Measurements from ENCODE around the gene MYO3B. TPM values are rescaled to one million over a fixed set of nuclear protein-coding genes. Genes with fewer than 3 reads are reported as not detected.

Gene MYO3B
- total RNA-seq, 1 experiment from 2014 or later = 0.09 TPM

DNA sequence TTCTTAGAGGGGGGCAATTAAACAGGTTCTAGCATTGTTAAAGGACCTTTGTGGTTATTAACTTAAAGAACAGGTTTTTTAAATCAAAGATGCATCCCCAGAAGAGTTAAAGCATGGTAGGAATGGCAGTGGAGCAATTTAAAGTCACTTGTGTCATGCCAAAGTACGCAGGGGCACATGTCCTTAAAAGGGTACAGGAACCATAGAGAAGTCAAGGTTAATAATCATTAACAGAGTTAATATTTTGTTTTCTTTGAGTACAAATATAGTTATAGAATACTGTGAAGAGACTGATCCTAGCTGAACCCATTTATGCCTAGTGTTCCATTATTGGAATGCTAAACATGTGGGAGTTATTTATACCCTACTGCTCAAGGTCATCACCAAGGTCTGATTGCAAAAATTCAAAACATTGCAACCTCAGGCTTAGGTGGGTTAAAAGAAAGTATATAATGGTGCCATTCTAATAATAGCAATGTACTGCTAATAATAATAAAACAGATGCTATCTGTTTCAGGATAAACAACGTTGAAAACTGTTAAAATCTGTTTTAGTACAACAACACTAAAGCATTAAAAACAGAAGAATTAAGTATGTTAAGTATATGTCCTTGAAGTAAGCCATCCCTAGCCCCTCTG is 216.0 kb downstream of the MYO3B start:
- Mint-ChIP-seq H3K27me3 (ENCODE audit: insufficient read depth, unreplicated experiment) (no peaks in the 10 kb centered on the region), H3K4me1 (ENCODE audit: low read depth, unreplicated experiment) (no peaks in the 10 kb centered on the region), H3K9me3 (ENCODE audit: unreplicated experiment) (no peaks in the 10 kb centered on the region), H3K4me3 (ENCODE audit: unreplicated experiment) (no peak overlapping the region), H3K27ac (ENCODE audit: unreplicated experiment) (no peak overlapping the region), H3K36me3 (ENCODE audit: insufficient read depth, unreplicated experiment) (no peaks in the 10 kb centered on the region)
- no peak for DNase-seq
- H3K36me3 ChIP-seq (ENCODE audit: control insufficient read depth, insufficient read depth, low read length) = no peaks in the 10 kb centered on the region
- no TSS peak for BruUV-seq (replicated peaks)
- TF ChIP-seq, protein P1, sequence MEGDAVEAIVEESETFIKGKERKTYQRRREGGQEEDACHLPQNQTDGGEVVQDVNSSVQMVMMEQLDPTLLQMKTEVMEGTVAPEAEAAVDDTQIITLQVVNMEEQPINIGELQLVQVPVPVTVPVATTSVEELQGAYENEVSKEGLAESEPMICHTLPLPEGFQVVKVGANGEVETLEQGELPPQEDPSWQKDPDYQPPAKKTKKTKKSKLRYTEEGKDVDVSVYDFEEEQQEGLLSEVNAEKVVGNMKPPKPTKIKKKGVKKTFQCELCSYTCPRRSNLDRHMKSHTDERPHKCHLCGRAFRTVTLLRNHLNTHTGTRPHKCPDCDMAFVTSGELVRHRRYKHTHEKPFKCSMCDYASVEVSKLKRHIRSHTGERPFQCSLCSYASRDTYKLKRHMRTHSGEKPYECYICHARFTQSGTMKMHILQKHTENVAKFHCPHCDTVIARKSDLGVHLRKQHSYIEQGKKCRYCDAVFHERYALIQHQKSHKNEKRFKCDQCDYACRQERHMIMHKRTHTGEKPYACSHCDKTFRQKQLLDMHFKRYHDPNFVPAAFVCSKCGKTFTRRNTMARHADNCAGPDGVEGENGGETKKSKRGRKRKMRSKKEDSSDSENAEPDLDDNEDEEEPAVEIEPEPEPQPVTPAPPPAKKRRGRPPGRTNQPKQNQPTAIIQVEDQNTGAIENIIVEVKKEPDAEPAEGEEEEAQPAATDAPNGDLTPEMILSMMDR (IDR thresholded peaks at IDR 0.05; ENCODE audit: insufficient read depth in 1 of 2, low read depth in 1 of 2, low read length in 1 of 2, severe bottlenecking in 1 of 2, unreplicated experiment in 1 of 2) = no peak
- CTCF ChIA-PET = no interaction called here
- no peaks in the 10 kb centered on the region for H3K27me3 ChIP-seq (replicated peaks; ENCODE audit: control insufficient read depth, insufficient read depth, low read length)
- intact Hi-C loops (cut with micrococcal nuclease; ENCODE audit: unreplicated experiment) = no loop called here
- no peaks in the 10 kb centered on the region for H3K9me3 ChIP-seq
- POLR2A ChIA-PET = no interaction called here
- H3K4me3 ChIP-seq (ENCODE audit: low read depth, low read length) = no peak overlapping the region
- peaks cover 5% of the 10 kb centered on the region; the same call in 1 of the 2 replicates for H3K4me1 ChIP-seq

DNA sequence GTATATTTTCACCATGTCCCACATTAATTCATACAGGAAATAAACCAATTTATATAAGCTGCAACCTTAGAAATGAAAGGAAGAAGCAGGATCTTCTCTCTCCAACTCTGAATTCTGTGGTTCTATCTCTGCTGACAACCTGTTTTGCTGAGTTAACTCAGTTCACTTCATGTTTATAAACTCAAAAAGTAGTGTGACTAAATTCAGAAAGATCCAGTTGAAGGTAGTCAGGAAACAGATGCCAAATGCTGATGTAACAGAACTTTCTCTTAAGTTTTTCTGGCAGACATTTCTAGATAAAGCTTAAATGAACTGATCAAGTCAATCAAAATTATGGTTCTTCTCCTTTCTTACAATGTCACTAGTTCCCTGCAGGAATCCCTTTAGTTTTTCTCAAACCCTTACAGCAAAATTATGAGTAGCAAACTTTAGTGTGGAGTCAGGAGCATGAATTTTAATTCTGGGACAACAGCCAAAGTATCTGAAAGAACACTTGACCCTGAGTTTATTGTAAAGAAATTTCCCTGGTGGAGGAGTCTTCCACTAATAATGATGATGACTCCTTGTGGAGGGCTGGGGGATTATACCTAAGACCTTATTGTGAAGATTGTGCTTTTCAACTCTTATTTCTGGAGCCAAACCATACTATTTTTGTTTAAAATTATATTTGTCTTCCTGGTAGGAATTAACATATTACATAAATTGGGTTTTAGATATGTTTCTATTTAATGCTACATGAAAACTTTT is 216.9 kb downstream of the MYO3B start:
- Mint-ChIP-seq H3K9me3 (ENCODE audit: unreplicated experiment) (no peaks in the 10 kb centered on the region), H3K4me1 (ENCODE audit: low read depth, unreplicated experiment) (peaks cover 5% of the 10 kb centered on the region), H3K36me3 (ENCODE audit: insufficient read depth, unreplicated experiment) (no peaks in the 10 kb centered on the region), H3K27ac (ENCODE audit: unreplicated experiment) (no peak overlapping the region), H3K4me3 (ENCODE audit: unreplicated experiment) (no peak overlapping the region), H3K27me3 (ENCODE audit: insufficient read depth, unreplicated experiment) (no peaks in the 10 kb centered on the region)
- intact Hi-C loops (cut with micrococcal nuclease; ENCODE audit: unreplicated experiment) = no loop called here
- Histone ChIP-seq H3K9me3 (no peaks in the 10 kb centered on the region), H3K36me3 (ENCODE audit: control insufficient read depth, insufficient read depth, low read length) (no peaks in the 10 kb centered on the region), H3K4me3 (ENCODE audit: low read depth, low read length) (no peak overlapping the region), H3K4me1 (peaks cover 9% of the 10 kb centered on the region; the same call in 1 of the 2 replicates), H3K27me3 (replicated peaks; ENCODE audit: control insufficient read depth, insufficient read depth, low read length) (no peaks in the 10 kb centered on the region)
- CTCF ChIA-PET = no interaction called here
- no peak for DNase-seq
- BruUV-seq (replicated peaks) = no TSS peak
- POLR2A ChIA-PET = no interaction called here
- TF ChIP-seq, protein P1 (IDR thresholded peaks at IDR 0.05; ENCODE audit: insufficient read depth in 1 of 2, low read depth in 1 of 2, low read length in 1 of 2, severe bottlenecking in 1 of 2, unreplicated experiment in 1 of 2) = peak in 1 of 2 experiments; percentile 27

- Histone ChIP-seq H3K36me3 (ENCODE audit: control insufficient read depth, insufficient read depth, low read length) (no peaks in the 10 kb centered on the region), H3K4me1 (peaks cover 12% of the 10 kb centered on the region; the same call in 1 of the 2 replicates), H3K4me3 (ENCODE audit: low read depth, low read length) (no peak overlapping the region), H3K27me3 (replicated peaks; ENCODE audit: control insufficient read depth, insufficient read depth, low read length) (no peaks in the 10 kb centered on the region), H3K9me3 (no peaks in the 10 kb centered on the region)
- no TSS peak for BruUV-seq (replicated peaks)
- POLR2A ChIA-PET = no interaction called here
- DNase-seq = peak in 1 of 2 experiments; percentile 15
- CTCF ChIA-PET = interaction anchor here (0.5 kb wide), 1 partner anchor 420 kb away, joined by 3 read pairs; the partner anchor contains the start of gene GAD1
- intact Hi-C loops (cut with micrococcal nuclease; ENCODE audit: unreplicated experiment) = loop anchor here (1.0 to 2.0 kb wide), 2 partner anchors 60 to 418 kb away; no protein-coding TSS in a partner anchor
- TF ChIP-seq, protein P1 (IDR thresholded peaks at IDR 0.05; ENCODE audit: insufficient read depth in 1 of 2, low read depth in 1 of 2, low read length in 1 of 2, severe bottlenecking in 1 of 2, unreplicated experiment in 1 of 2) = peak; percentile 5 to 60
- H3K4me3 Mint-ChIP-seq (ENCODE audit: unreplicated experiment) = no peak overlapping the region
- no peaks in the 10 kb centered on the region for H3K36me3 Mint-ChIP-seq (ENCODE audit: insufficient read depth, unreplicated experiment)
- peaks cover 8% of the 10 kb centered on the region for H3K4me1 Mint-ChIP-seq (ENCODE audit: low read depth, unreplicated experiment)
- no peaks in the 10 kb centered on the region for H3K9me3 Mint-ChIP-seq (ENCODE audit: unreplicated experiment)
- H3K27me3 Mint-ChIP-seq (ENCODE audit: insufficient read depth, unreplicated experiment) = no peaks in the 10 kb centered on the region
- H3K27ac Mint-ChIP-seq (ENCODE audit: unreplicated experiment) = no peak overlapping the region
Measured at GRCh38 chr2:170396799-170397459, 219.0 kb downstream of the MYO3B start.

Data from Caco-2 (cell line).